NCI-H1092 treated with DMSO at 0.1 percent for 48 hours (cell line): Measurements from ENCODE around the gene SPHK1.
"Not testable (repeated sequence)": the region's sequence is repeated elsewhere in the genome, so short reads cannot be mapped to it uniquely, and the experiment has no call there.

Source experiments
- DNase-seq: peaks from one replicate; lab custom pipeline; 2025; lab: John Stamatoyannopoulos, UW

Gene SPHK1, protein sequence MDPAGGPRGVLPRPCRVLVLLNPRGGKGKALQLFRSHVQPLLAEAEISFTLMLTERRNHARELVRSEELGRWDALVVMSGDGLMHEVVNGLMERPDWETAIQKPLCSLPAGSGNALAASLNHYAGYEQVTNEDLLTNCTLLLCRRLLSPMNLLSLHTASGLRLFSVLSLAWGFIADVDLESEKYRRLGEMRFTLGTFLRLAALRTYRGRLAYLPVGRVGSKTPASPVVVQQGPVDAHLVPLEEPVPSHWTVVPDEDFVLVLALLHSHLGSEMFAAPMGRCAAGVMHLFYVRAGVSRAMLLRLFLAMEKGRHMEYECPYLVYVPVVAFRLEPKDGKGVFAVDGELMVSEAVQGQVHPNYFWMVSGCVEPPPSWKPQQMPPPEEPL

DNA sequence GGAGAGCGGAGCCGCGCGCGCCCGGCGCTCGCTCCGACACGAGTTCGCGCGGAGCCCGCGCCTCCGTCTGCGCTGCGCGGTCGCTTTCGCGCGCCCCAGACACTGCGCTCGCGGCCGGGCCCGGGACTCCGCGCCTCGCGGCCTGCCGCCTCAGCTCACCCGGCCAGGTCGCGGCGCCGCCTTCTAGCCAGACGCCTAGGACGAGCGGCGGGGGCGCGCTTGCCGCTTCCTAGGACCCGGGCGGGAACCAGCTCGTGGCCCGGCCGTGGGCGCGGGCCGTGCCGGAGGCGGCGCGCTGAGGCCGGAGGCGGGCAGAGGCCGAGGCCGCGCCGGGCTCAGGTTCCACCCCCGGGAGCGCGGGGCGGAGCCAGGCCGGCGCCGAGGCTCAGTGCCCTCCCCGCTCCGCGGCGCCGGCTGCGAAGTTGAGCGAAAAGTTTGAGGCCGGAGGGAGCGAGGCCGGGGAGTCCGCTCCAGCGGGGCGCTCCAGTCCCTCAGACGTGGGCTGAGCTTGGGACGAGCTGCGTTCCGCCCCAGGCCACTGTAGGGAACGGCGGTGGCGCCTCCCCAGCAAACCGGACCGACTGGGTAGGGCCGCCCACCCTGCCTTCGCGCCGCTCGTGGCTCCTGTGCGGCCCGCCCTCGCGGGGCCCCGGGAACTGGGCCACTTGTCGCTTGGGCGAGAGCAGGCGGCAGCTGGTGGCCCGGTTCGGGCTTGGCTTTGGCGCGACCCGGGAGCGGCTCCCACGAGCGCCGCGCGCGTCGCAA is at the start of gene SPHK1:
SPHK1 (plus strand) TSS at position 388 of the 765 bp plus-strand sequence. CDS start 1,036 bp downstream, outside the sequence.
- no peak for DNase-seq

DNA sequence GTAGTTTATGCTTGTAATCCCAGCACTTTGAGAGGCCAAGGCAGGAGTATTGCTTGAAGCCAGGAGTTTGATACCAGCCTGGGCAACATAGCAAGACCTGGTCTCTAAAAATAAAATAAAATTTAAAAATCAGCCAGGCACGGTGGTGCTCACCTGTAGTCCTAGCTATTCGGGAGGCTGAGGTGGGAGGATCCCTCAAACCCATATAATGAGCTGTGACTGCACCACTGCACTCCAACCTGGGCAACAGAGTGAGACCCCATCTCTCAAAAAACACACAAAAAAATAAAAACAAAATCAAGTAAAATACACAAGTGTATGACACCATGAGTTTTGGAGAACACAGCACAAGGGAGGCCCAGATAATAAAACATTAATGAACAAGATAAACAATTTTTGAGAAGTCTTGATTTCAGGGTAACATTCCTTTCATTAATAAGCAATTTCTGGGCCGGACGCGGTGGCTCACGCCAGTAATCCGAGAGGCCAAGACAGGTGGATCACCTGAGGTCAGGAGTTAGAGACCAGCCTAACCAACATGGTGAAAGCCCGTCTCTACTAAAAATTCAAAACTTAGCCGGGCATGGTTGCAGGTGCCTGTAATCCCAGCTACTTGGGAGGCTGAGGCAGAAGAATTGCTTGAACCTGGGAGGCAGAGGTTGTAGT is 48.6 kb upstream of the SPHK1 start:
- no peak for DNase-seq

DNA sequence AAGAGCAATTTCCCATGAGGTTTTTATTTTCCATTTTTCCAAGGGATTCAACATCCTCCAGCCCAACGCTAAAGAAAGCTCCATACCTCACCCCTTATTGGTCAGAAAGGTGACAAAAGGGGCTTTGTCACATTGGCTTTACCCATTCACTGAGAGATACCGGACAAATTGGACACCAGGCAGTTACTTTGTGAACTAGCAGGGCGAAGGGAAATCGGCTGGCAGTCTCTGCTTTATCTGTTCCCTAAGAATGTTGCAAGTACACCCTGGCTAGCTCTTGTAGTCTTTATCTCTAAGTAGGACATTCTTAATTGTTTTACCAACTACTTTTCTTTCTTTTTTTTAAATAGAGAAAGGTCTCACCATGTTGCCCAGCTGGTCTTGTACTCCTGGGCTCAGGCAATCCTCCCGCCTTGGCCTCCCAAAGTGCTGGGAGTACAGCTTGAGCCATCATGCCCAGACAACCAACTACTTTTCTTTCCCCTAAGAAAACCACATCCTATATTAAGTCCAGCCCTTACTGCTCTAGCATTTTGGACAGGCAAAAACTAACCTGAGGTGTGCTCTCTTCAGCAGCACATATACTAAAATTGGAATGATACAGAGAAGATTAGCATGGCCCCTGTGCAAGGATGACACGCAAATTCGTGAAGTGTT is 47.5 kb upstream of the SPHK1 start:
- no peak for DNase-seq

DNA sequence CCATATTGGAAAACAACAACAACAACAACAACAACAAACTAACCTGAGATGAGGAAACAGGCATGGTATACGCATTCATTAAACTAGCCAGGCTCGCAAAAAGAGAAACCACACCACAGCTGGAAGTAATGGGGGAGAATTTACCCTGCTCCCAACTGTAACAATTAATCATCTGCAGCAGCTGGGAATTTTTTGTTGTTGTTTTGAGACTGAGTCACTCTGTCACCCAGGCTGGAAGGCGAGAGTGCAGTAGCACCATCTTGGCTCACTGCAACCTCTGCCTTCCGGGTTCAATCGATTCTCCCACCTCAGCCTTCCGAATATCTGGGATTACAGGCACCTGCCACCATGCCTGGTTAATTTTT is 47.0 kb upstream of the SPHK1 start:
- DNase-seq: no peak

DNA sequence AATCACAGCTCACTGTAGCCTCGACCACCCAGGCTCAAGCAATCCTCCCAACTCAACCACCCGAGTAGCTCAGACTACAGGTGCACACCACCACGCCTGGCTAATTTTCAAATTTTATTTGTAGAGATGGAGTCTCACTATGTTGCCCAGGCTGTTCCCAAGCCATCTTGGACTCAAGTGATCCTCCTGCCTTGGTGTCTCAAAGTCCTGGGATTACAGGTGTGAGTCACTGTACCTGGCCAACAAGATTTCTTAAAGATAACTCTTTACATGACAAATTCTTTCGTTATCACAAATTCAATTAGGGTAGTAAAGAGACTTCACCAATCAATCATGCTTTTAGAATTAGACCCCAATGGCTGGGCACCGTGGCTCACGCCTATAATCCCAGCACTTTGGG is 43.1 kb upstream of the SPHK1 start:
- no peak for DNase-seq

DNA sequence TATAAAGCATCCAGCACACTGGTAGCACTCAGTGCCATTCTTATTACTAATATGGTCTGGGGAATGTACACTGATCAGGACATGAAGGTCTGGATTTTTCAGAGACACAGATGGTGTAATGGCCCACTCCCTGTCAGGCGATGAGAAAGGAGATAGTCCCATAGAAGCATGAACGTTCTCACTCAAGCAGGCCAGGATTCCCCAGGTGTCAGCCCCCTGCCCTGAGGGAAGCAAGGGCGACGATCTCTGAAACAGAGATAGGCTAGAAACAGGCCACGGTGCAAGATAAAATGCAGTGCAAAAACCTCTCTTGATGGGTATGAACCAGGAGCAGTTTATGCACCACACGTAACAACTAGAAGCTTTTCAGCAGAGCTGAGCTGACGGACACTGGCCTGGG is 41.3 kb upstream of the SPHK1 start:
- DNase-seq: no peak

DNA sequence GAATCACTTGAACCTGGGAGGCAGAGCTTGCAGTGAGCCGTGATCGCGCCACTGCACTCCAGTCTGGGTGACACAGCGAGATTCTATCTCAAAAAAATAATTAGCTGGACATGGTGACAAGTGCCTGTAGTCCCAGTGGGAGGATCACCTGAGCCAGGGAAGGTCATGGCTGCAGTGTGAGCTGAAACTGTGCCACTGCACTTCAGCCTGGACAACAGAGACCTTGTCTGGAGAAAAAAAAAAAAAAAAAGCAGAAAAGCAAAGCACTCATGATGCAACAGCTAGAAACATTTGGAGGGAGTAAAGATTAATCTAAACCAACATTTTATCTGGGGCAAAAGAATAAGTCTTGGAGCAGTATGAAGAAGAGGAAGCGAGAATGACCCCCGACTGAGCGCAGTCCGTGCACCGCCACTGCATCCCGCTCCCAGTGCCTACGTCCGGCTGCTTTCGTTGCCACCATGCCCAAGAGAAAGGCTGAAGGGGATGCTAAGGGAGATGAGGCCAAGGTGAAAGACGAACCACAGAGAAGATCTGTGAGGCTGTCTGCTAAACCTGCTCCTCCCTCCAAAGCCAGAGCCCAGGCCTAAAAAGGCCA is 38.9 kb upstream of the SPHK1 start:
- no peak for DNase-seq

DNA sequence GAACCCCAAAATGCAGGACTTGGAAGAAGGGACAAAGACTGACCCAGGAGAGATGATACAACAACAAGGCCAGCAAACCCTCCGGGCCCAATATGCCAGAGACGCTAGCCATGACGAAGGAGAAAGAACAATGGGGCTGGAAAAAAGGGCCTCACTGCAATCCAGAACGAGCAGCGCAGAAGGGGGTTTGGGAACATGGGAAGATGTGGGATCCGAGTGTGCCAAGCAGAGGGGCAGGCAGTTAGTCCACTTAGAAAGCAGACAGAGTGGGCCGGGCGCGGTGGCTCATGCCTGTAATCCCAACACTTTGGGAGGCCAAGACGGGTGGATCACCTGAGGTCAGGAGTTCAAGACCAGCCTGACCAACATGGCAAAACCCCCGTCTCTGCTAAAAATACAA is 37.5 kb upstream of the SPHK1 start:
- not testable (repeated sequence) for DNase-seq

DNA sequence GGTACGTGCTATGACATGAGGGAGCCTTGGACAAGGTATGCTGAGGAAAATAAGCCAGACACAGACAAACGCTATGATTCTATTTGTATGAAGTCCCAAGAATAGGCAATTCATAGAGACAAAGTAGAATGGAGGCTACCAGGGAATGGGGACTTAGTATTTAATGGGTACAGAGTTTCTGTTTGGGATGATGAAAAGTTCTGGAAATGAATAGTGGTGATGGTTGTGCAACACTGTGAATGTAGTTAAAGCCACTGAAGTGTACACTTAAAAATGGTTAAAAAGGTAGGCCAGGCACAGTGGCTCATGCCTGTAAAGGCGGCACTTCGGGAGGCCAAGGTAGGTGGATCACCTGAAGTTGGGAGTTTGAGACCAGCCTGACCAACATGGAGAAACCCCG is 33.9 kb upstream of the SPHK1 start:
- DNase-seq: no peak

DNA sequence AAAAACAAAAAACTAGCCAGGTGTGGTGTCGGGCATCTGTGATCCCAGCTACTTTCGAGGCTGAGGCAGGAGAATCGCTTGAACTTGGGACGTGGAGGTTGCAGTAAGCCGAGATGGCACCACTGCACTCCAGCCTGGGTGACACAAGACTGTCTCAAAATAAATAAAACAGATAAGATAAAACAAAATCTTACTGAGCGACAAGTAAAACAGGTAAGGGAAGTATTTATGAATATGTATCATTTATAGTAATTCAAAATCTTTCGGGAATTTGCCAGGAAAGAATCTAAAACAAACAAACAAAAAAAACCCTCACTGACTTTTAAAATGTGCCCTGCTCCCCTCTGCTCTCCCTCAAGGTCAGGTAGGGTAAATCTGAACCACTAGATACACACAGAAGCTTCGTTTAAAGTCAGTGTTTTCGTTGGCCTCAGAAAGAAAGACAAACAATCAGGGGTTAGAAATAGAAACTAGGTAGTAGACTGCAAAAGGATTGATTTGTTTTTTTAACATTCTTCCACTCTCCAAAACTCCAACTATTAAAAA is 32.8 kb upstream of the SPHK1 start:
- DNase-seq: no peak

DNA sequence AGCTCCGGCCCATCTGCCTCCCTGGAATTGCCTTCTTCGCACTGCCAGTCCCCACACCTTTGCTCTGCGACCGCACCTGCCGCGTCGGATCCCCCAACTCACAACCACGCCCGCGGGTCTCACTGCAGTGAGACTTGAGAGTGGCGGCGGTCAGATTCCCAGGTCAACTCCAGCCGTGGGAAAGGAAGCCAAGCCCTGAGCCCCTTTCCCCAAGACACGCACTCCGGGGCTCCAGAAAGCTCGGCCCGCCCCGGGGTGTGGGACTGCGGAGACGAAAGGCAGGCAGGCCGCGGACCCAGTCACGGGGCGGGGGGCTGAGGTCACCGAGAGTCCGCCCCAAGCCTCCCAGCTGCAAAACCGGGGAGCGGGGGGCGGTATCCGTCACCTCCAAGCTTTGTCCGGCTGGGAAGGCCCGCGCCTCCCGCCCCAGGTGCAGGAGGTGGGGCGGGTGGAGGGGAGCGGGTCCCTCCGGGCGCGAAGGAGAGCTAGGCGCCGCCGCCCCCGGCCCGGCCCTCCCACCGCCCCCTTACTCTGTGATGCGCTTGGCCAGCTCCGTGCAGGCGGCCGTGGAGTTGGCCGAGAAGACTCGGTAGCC is 31.3 kb upstream of the SPHK1 start:
- DNase-seq: peak; percentile 23

DNA sequence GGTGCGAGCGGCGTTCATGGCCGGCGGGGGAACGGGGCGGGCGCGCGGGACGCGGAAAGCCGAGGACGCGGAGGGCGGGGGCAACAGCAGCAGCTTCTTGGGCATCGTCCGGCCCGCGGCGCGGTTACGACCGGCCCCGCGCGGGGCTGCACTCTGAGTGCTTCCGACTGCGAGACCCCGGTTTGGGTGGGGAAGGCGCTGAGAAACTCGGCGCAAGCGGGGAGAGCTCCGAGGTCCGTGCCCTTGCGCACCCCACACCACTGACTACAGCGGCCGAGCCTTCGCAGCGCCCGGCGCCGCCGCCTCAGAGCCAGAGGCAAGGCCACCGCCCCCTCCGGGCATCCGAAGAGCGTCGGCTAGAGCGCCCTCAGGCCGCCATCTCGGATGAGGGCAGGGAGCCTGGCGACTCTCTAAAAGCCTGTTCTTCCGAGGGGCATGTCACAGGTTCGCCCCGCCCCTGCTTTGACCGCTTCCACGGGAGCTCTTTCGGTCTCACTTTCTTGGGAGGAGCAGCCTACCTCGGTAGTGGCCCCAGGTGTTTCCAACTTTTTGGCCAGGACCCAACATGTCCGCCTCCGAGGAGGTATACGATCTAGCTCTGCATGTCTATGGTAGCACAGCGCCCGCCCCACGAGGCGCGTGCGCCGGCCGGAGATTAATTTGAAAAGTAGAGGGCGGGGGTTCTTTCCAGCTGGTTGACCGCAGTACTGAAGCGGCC is 30.7 kb upstream of the SPHK1 start, which contains the start of gene PRPSAP1:
PRPSAP1 (minus strand) TSS at position 318 of the 718 bp plus-strand sequence; CDS start at position 105, 213 bp downstream.
- DNase-seq: peak; percentile 96

DNA sequence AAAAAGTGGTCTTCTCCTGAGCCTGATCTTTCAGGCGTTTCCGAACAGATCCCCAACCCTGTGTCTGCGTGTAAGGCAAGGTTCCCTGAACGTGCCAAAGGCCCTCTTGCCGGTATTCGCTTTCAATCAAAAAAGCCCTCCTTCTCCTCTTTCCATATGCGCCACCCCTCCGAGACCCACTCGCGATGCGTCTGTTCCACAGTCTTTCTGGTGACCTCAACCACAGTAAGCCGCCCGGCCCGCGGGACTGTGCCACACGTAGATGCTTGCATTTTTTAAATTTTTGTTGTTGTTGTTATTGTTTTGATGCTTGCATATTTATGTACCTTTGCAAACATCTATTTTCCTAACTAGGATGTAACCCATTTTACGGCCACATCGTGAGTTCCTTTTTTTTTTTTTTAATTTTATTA is 30.1 kb upstream of the SPHK1 start:
- no peak for DNase-seq

DNA sequence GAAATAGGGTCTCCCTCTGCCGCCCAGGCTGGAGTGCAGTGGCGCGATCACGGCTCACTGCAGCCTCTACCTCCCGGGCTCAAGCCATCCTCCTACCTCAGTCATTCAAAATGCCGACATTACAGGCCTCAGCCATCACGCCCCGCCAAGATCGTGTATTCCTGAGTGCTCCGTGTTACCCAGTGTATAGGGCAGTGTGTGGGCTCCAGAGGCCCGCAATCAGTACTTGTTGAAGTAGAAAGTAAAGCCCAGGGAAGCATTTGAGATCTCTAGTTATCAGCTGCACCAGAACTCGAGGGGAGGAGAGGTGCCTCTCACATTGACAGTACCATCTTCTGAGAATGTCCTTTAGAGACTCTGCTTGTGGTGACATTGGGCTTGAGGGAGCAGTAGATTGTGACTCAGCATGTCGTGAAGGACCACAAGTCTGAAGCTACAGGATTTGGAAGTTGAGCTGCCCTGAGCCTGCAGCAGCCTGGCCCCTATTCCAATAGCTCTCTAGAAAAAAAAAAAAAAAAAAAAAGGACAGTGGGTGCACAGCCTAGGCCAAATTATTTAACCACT is 29.6 kb upstream of the SPHK1 start:
- no peak for DNase-seq

DNA sequence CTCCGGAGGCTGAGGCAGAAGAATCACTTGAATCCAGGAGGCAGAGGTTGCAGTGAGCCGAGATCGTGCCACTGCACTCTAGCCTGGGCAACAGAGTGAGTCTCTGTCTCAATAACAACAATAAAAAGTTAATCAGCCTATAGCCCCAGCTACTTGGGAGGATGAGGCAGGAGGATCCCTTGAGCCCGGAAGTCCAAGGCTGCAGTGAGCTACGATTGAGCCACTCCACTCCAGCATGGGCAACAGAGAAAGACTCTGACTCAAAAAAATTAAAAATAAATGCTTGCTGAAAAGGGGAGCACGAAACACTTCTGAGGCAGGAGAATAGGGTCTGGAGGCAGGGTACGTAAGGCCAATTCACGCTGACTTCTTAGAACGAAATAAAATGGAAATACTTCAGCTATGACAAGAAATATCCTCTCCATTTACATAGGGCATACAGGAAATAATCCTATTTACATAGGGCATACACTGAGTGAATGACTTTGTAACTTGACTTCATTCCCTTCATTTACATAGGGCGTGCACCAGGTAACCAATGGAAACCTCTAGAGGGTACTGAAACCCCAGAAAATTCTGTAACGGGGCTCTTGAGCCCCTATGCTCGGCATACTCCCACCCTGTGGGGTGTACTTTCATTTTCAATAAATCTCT is 27.5 kb upstream of the SPHK1 start:
- DNase-seq: no peak

DNA sequence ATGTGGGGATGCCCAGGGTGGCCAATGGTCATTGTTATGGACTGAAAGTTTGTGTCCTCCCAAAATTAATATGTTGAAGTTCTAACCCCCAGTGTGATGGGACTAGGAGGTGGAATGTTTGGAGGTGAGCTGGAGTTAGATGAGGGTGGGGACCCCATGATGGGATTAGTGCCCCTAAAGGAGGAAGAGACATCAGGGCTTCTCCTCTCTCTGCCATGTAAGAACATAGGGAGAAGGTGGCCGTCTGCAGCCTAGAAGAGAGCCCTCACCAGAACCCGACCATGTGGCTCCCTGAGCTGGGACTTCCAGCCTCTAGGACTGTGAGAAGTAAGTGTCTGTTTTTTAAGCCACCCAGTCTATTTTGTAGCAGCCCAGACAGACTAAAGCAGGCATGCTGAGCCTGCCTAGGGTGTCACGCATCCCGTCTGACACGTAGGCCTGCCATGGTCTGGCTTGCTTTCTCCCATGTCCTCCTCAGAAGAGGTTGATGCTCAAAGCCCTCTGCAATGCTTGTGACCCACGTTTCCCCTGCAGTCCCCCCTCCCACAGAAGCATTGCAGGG is 26.7 kb upstream of the SPHK1 start:
- DNase-seq: no peak

DNA sequence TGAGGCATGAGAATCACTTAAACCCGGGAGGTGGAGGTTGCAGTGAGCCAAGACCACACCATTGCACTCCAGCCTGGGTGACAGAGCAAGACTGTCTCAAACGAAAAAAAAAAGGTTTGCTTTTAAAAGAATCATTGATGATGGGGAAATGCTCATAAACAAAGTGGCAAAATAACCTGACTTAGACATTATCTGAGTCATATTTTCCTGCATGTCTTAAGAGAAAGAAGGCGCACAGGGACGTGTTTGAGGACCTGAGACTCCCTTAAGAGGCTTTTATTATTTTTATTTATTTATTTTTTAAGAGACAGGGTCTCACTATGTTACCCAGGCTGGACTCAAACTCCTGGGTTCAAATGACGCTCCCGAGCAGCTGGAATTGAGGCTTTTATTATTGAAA is 25.0 kb upstream of the SPHK1 start:
- DNase-seq: no peak

DNA sequence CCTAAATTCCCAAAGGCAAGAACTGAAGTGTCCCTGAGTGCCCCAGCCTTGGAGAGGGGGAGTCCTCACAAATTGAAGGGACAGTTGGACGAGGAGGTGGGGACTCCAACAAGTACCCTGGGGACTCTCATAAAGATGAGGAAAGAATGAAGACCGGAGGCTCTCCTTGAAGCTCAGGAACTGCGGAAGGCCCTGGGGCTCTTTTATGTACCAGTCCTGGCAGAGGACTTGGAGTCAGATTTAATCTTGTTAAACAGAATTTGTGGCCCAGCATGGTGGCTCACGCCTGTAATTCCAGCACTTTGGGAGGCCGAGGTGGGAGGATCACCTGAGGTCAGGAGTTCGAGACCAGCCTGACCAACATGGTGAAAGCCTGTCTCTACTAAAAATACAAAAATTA is 24.6 kb upstream of the SPHK1 start:
- not testable (repeated sequence) for DNase-seq

DNA sequence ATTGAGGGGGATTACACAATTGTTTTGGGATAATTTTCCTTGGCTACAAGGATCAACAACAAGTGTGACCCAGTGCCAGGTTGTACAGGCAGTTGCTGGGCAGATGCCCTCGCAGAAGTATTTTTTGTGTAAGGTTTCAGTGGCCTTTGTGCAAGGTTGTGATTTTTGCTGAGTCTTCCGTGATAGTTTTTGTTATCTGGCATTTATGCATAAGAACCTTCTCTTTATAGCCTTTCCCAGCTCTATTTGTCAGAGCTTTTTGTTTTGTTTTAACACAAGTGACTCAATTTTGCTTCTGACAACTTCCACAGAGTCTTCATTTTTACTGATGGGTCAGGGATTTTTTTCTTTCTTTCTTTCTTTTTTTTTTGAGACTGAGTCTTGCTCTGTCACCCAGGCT is 23.9 kb upstream of the SPHK1 start:
- DNase-seq: no peak
